Adrenal gland (tissue), 12 donors: ENCODE data around the gene FAM53B. TPM values are rescaled to one million over a fixed set of nuclear protein-coding genes. Genes with fewer than 3 reads are reported as not detected.

Experiments used
- DNase-seq, 7 donors: peaks; one replicate each; pipeline ENCODE4 v3.0.0-alpha.2; 2019 to 2020
- H3K27ac ChIP-seq, 5 donors: fragments of 200-600 bp; sonication (generic) in 4 of 5; 1 replicate in 3 of 5; 2 replicates in 2 of 5; pipeline versions ENCODE4 v1.5.1 to v1.8.0; 2016 to 2020; ENCODE audit warnings: mild to moderate bottlenecking in 1 of 5
- H3K27me3 ChIP-seq: fragments of 200-600 bp; 2 replicates; pipeline ENCODE4 v1.8.0; 2021
- H3K36me3 ChIP-seq, 2 donors: fragments of 200-600 bp; replicated peaks in 1 of 2; 1 replicate in 1 of 2; 2 replicates in 1 of 2; pipeline versions ENCODE4 v1.5.1 to v1.8.0; 2018 to 2022
- H3K4me1 ChIP-seq, 2 donors: fragments of 200-600 bp; replicated peaks in 1 of 2; 1 replicate in 1 of 2; 2 replicates in 1 of 2; pipeline versions ENCODE4 v1.5.1 to v1.8.0; 2018 to 2021
- H3K4me3 ChIP-seq, 4 donors: fragments of 200-600 bp; sonication (generic) in 3 of 4; one replicate each; pipeline ENCODE4 v1.5.1; 2016 to 2018
- H3K9me3 ChIP-seq, 3 donors: fragments of 200-600 bp; sonication (generic) in 1 of 3; replicated peaks in 1 of 3; 1 replicate in 2 of 3; 2 replicates in 1 of 3; pipeline versions ENCODE4 v1.5.1 to v1.8.0; 2016 to 2021
- CTCF ChIP-seq, 6 experiments: fragments of 450-650 bp in 4 of 6; fragments of 200-600 bp in 2 of 6; sonication (generic) in 1 of 6; IDR thresholded peaks; 1 replicate in 5 of 6; 2 replicates in 1 of 6; pipeline versions ENCODE4 v1.5.1 to v1.8.0; 2016 to 2021; ENCODE audit warnings: antibody characterized with exemption in 6 of 6, mild to moderate bottlenecking in 2 of 6, moderate library complexity in 1 of 6
- POLR2A ChIP-seq, 2 donors: fragments of 450-650 bp; IDR thresholded peaks; one replicate each; pipeline ENCODE4 v1.6.1; 2017; ENCODE audit warnings: antibody characterized with exemption in 2 of 2, mild to moderate bottlenecking in 2 of 2, moderate library complexity in 1 of 2
- WGBS, 4 donors: extraction: QIAGEN DNeasy Blood & Tissue Kit in 2 of 4; methylation state at CpG; one replicate each; pipeline versions ENCODE4 v1.1.5 to v1.1.7; 2013 to 2017; 5-methylcytosine and 5-hydroxymethylcytosine counted together
- intact Hi-C, 2 donors: fragments of 100-400 bp; cut with DNase I; formaldehyde crosslinking; loops; one replicate each; pipeline versions ENCODE4 v1.14.1 to v1.15.0; 2022 to 2023
- polyA plus RNA-seq, 3 donors: library from polyadenylated mRNA; stranded (reverse); fragments of 200-250 nt in 2 of 3; fragments of 350-450 nt in 1 of 3; fragmentation: Illumina TruSeq in 1 of 3; extraction: RNeasy Lipid Tissue Mini Kit (QIAGEN cat#74804) in 1 of 3; gene quantifications; one replicate each; pipeline ENCODE4 v1.2.3, GENCODE V29; 2013 to 2014
- total RNA-seq, 9 donors: library from RNA; depleted of rRNA in 4 of 9; stranded (reverse); fragments of >200 nt in 4 of 9; fragments of 120-200 nt in 1 of 9; fragmentation: NEBNext Ultra II Directional in 1 of 9; extraction: Animal tissue kit (Norgen Biotek cat#: 25700) in 1 of 9; gene quantifications; one replicate each; pipeline versions ENCODE4 v1.1.0 to v1.2.4, GENCODE V29; 2013 to 2023
- donor health status: healthy with polysubstance abuse.
- donor health status: Bipolar disorder and iron deficiency.
- donor health status: DM: yes; HTN: yes; CAD: no.
- donor health status: DM: no; HTN: no; CAD: no.
- donor health status: DM: no; HTN: no; CAD: no.
- donor health status: DM: yes; HTN: yes; CAD: no.

The FAM53B gene
- total and polyA plus RNA-seq, 12 donors: 15.1 to 90.9 (median 65.5) TPM

GRCh38 chr10:124600051-124600880, 143.9 kb downstream of the FAM53B start:
- peak in 1 of 7 donors; percentile 5 for DNase-seq
- intact Hi-C loops: no loop called here
- 90 to 97% (median 93%) methylated on average over 7 to 18 of the region's 18 CpGs for WGBS, 4 donors
- Histone ChIP-seq H3K4me1 (peaks cover 8 to 13% of the 10 kb centered on the region in 2 donors), H3K27ac (no peak overlapping the region), H3K4me3 (no peak overlapping the region), H3K36me3 (no peaks in the 10 kb centered on the region), H3K9me3 (no peaks in the 10 kb centered on the region), H3K27me3 (no peaks in the 10 kb centered on the region)
- TF ChIP-seq CTCF (IDR thresholded peaks at IDR 0.05) (no peak), POLR2A (IDR thresholded peaks at IDR 0.05) (no peak)

- TF ChIP-seq POLR2A (IDR thresholded peaks at IDR 0.05): no peak
- TF ChIP-seq CTCF (IDR thresholded peaks at IDR 0.05): no peak
- Histone ChIP-seq H3K27ac (no peak overlapping the region), H3K4me3 (no peak overlapping the region), H3K9me3 (no peaks in the 10 kb centered on the region), H3K27me3 (no peaks in the 10 kb centered on the region), H3K36me3 (no peaks in the 10 kb centered on the region), H3K4me1 (peaks cover 2 to 6% of the 10 kb centered on the region in 2 donors)
- WGBS, 4 donors: 83 to 93% (median 91%) methylated on average over 4 to 7 of the region's 7 CpGs
- peak in 1 of 7 donors; percentile 6 for DNase-seq
- intact Hi-C loops: no loop called here
These were observed 144.6 kb downstream of the FAM53B start for GRCh38 chr10:124599588-124600050.

- no peak overlapping the region for H3K4me3 ChIP-seq
- H3K4me1 ChIP-seq: no peaks in the 10 kb centered on the region
- TF ChIP-seq CTCF (IDR thresholded peaks at IDR 0.05) (no peak), POLR2A (IDR thresholded peaks at IDR 0.05) (no peak)
- no peaks in the 10 kb centered on the region for H3K36me3 ChIP-seq
- no peak overlapping the region for H3K27ac ChIP-seq
- no peaks in the 10 kb centered on the region for H3K9me3 ChIP-seq
- 90 to 93% (median 91%) methylated on average over 10 to 13 of the region's 13 CpGs for WGBS, 4 donors
- no peaks in the 10 kb centered on the region for H3K27me3 ChIP-seq
- DNase-seq: peak in 1 of 7 donors; percentile 10
- intact Hi-C loops: no loop called here
These were observed 145.2 kb downstream of the FAM53B start for GRCh38 chr10:124598773-124599587.

GRCh38 chr10:124598196-124598595, 146.0 kb downstream of the FAM53B start:
- no peaks in the 10 kb centered on the region for H3K9me3 ChIP-seq
- H3K36me3 ChIP-seq: no peaks in the 10 kb centered on the region
- H3K27ac ChIP-seq: no peak overlapping the region
- peak in 1 of 7 donors; percentile 11 for DNase-seq
- H3K4me3 ChIP-seq: no peak overlapping the region
- no peaks in the 10 kb centered on the region for H3K4me1 ChIP-seq
- H3K27me3 ChIP-seq: no peaks in the 10 kb centered on the region
- intact Hi-C loops: no loop called here
- 81 to 96% (median 93%) methylated on average over 2 to 6 of the region's 6 CpGs for WGBS, 4 donors
- TF ChIP-seq POLR2A (IDR thresholded peaks at IDR 0.05) (no peak), CTCF (IDR thresholded peaks at IDR 0.05) (no peak)
